Left lung (tissue), 10 donors: Measurements from ENCODE around the gene DHX29. TPM values are rescaled to one million over a fixed set of nuclear protein-coding genes. Genes with fewer than 3 reads are reported as not detected.

Experiments
- ATAC-seq: fragments of 200-7000 bp; cut with Tn5 transposase; one replicate; pipeline ENCODE4 v1.9.1; 2020; ENCODE audit warnings: moderate library complexity
- DNase-seq, 4 donors: peaks; one replicate each; pipeline ENCODE4 v3.0.0-alpha.2; 2013 to 2020
- H3K27ac ChIP-seq, 2 donors: fragments of 200-600 bp; sonication (generic) in 1 of 2; one replicate each; pipeline versions ENCODE4 v1.5.0 to v1.8.0; 2020 to 2021
- H3K27me3 ChIP-seq, 2 donors: fragments of 200-600 bp; sonication (generic) in 1 of 2; one replicate each; pipeline versions ENCODE4 v1.5.0 to v1.8.0; 2020 to 2021
- H3K36me3 ChIP-seq, 2 donors: fragments of 200-600 bp; sonication (generic) in 1 of 2; one replicate each; pipeline versions ENCODE4 v1.5.0 to v1.8.0; 2020 to 2021
- H3K4me1 ChIP-seq, 2 donors: fragments of 200-600 bp; one replicate each; pipeline ENCODE4 v1.8.0; 2021
- H3K4me3 ChIP-seq, 2 donors: fragments of 200-600 bp; sonication (generic) in 1 of 2; one replicate each; pipeline versions ENCODE4 v1.5.0 to v1.8.0; 2020 to 2021; ENCODE audit warnings: mild to moderate bottlenecking in 1 of 2
- H3K9me3 ChIP-seq, 2 donors: fragments of 200-600 bp; sonication (generic) in 1 of 2; one replicate each; pipeline versions ENCODE4 v1.5.0 to v1.8.0; 2020 to 2021
- CTCF ChIP-seq, 2 donors: fragments of 200-600 bp; sonication (generic) in 1 of 2; IDR thresholded peaks; one replicate each; pipeline versions ENCODE4 v1.5.0 to v1.8.0; 2021; ENCODE audit warnings: antibody characterized with exemption in 2 of 2
- intact Hi-C, 2 donors: fragments of 100-400 bp; cut with DNase I; formaldehyde crosslinking; loops; one replicate each; pipeline versions ENCODE4 v1.11.2 to v1.14.2; 2022
- polyA plus RNA-seq, 6 donors: library from polyadenylated mRNA; unstranded; fragments of 120-200 nt; gene quantifications; one replicate each; pipeline ENCODE4 v1.2.1, GENCODE V29; 2013; ENCODE audit not compliant: insufficient read length in 6 of 6
- total RNA-seq, 2 donors: library from RNA; stranded (reverse); fragmentation: NEBNext Ultra II Directional; extraction: Animal tissue kit (Norgen Biotek cat#: 25700); gene quantifications; one replicate each; pipeline ENCODE4 v1.2.1, GENCODE V29; 2021
- donor health status: DM: no; HTN: yes; CAD: no.
- donor health status: DM: no; HTN: no; CAD: no.

DHX29 gene
- total and polyA plus RNA-seq, 8 donors = 26.4 to 36.4 (median 32.5) TPM

- ATAC-seq (no peak), DNase-seq (no peak)
- intact Hi-C loops = no loop called here
- Histone ChIP-seq H3K36me3 (no peaks in the 10 kb centered on the region), H3K9me3 (no peaks in the 10 kb centered on the region), H3K4me1 (peaks cover 5 to 29% of the 10 kb centered on the region in 2 donors), H3K27me3 (peaks cover 86 to 100% of the 10 kb centered on the region in 2 donors), H3K27ac (no peak overlapping the region), H3K4me3 (no peak overlapping the region)
- TF ChIP-seq CTCF (IDR thresholded peaks at IDR 0.05) = no peak
Measured at GRCh38 chr5:55222092-55222984, 85.2 kb downstream of the DHX29 start.

- peak; percentile 38 for ATAC-seq
- Histone ChIP-seq H3K9me3 (no peaks in the 10 kb centered on the region), H3K27me3 (peaks cover 69 to 88% of the 10 kb centered on the region in 2 donors), H3K4me1 (peaks cover 5 to 17% of the 10 kb centered on the region in 2 donors), H3K36me3 (no peaks in the 10 kb centered on the region), H3K4me3 (no peak overlapping the region), H3K27ac (no peak overlapping the region)
- intact Hi-C loops = no loop called here
- no peak for TF ChIP-seq CTCF (IDR thresholded peaks at IDR 0.05)
- peak in 1 of 4 donors; percentile 16 for DNase-seq
Measured at GRCh38 chr5:55220433-55221185, 86.9 kb downstream of the DHX29 start.

- Histone ChIP-seq H3K36me3 (no peaks in the 10 kb centered on the region), H3K27me3 (peaks cover 61 to 79% of the 10 kb centered on the region in 2 donors), H3K4me3 (no peak overlapping the region), H3K4me1 (peaks cover 5 to 17% of the 10 kb centered on the region in 2 donors), H3K27ac (no peak overlapping the region), H3K9me3 (no peaks in the 10 kb centered on the region)
- no peak for TF ChIP-seq CTCF (IDR thresholded peaks at IDR 0.05)
- ATAC-seq (peak; percentile 60), DNase-seq (no peak)
- intact Hi-C loops = no loop called here
Measured at GRCh38 chr5:55219770-55220169, 87.7 kb downstream of the DHX29 start.

- Histone ChIP-seq H3K4me1 (peaks cover 5 to 17% of the 10 kb centered on the region in 2 donors), H3K27me3 (peaks cover 53 to 72% of the 10 kb centered on the region in 2 donors), H3K9me3 (no peaks in the 10 kb centered on the region), H3K36me3 (no peaks in the 10 kb centered on the region), H3K27ac (no peak overlapping the region), H3K4me3 (no peak overlapping the region)
- ATAC-seq (peak; percentile 82), DNase-seq (peak in 2 of 4 donors; percentile 84 to 92)
- intact Hi-C loops = no loop called here
- TF ChIP-seq CTCF (IDR thresholded peaks at IDR 0.05) = no peak
Measured at GRCh38 chr5:55218967-55219366, 88.5 kb downstream of the DHX29 start.
